GM19372 (cell line): Measurements from ENCODE around the gene CCR6.
"Not testable (repeated sequence)": the region's sequence is repeated elsewhere in the genome, so short reads cannot be mapped to it uniquely, and the experiment has no call there.

ENCODE experiments used
- ATAC-seq: cut with Tn5 transposase; IDR thresholded peaks from one replicate; pipeline ENCODE4 v1.9.1; 2021; ENCODE audit warnings: mild to moderate bottlenecking, low read depth, moderate library complexity; ENCODE audit not compliant: unreplicated experiment

CCR6 gene

DNA sequence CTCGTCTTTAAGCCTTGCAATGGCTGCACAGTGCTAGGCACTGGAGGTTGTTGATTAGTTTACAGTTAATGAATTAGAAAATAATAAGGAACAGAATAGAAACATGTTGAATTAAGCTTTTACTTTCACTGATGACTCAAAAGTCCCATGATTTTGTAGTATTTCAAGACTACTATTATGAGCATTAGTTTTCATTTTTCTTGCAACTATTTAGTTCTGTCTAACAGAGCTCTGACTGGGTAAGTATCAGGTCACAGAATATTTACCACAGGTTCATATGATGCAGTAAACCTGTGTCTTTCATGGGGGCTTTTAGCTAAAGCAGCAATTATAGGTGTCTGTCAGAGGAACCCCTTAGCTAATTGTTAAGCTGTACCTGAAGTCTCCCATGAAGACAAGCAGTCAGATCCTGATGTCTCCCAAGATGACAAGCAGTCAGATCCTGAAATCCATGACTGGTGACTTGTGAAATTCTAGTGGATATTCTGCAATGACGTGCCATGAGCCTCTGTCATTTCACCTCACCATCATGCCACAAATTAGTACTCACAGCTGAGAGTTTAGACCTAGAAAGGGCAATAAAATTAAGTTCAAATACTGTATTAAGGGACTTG, 43.1 kb downstream of the CCR6 start:
- no peak for ATAC-seq

DNA sequence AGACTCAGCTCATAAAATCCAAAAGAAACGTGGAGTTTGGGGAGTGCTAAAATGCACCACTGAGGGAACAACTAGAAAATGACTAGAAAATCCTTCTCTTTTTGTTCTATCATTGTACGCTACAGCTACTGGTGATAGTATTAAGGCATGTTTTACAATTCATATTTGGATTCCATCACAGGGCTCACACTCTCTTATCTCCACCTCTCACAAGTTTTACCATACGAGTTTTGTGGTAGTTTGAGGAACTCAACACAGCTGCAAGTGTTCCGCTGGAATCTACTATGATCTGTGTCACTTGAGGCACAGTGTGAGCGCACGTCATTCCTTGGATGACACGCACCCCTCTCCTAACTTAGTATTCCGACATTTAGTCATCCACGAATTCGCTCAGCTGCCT, 44.8 kb downstream of the CCR6 start:
- not testable (repeated sequence) for ATAC-seq

- not testable (repeated sequence) for ATAC-seq
Observed at GRCh38 chr6:167168296-167168695, 45.4 kb downstream of the CCR6 start.

- not testable (repeated sequence) for ATAC-seq
Observed at GRCh38 chr6:167169867-167170266, 47.0 kb downstream of the CCR6 start.

DNA sequence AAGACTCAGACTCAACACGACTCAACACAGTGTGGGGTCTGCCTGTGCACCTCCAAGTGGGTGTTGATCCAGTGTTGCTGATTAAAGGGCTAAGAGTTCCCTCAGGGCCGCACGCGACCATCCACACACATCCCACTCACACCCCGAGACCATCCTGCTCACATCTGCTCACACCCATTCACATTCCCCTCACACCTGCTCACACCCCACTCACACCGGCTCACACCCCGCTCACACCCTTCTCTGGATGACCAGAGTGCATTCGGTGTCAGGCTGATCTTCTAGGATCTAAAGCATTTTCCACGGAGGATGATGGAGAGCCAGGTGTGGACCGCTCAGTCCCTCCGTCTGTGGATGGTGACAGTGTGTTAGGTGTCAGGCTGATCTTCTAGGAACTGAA, 48.4 kb downstream of the CCR6 start:
- ATAC-seq, result not testable (repeated sequence)

GRCh38 chr6:167172011-167172410, 49.1 kb downstream of the CCR6 start:
- ATAC-seq, result not testable (repeated sequence)

DNA sequence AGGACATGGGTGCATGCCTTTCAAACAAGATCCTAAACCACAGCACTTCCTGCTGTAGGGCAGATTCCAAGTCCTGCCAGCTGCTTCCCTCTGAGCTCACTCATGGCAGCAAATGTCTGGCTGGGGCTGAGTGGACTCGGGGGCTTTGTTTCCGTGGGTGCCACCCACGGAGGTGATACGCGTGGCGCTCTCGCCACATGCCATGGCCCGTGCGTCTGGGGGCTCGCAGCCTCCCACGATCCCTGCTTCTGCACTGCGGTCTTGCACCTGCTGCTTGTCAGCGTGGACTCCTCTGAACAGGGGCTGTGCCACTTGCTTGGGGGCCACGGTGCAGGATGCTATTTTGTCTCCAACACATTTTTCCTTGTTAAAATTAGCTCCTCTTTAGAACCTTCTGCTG, 54.4 kb downstream of the CCR6 start:
- not testable (repeated sequence) for ATAC-seq

- ATAC-seq, result not testable (repeated sequence)
Observed at GRCh38 chr6:167178896-167179655, 56.2 kb downstream of the CCR6 start.

DNA sequence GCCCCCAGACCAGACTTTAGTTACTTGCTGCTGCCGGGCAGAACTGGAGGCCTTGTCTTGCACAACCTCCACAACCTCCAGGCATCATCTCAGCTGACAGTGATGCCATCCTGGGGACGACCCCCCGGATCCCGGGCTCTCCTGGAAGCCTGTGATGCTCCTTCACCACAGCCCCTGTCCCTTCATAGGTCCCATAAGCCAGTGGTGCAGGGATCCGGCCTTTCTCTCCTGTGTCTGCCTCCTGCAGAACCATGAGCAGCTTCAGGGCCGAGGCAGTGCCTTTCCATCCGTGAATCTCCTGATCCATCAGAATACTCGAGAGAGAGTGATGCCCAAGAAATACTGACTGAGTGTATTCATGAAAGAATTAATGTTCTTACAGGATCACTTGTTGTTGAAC, 57.2 kb downstream of the CCR6 start:
- ATAC-seq, result not testable (repeated sequence)

DNA sequence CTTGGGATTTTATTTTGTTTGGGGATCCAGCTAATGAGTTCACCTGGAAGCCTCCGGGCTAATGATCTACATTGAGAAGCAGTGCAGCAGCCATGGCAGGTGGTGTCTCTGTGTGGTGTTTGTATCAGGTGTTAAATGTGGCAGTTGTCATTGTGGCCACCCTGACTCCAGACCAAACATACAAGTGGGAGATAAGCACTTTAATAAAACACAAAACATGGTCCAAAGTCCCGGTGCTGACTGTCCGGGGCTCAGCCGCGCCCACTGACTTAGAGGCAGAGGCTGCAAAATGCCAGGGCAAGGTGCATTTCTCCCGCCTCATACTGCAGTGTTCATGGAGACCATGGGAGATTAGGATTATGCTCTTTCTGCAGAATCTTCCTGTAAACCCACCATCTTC, 58.5 kb downstream of the CCR6 start:
- not testable (repeated sequence) for ATAC-seq

GRCh38 chr6:167182913-167183314, 60.0 kb downstream of the CCR6 start:
- peak; percentile 64 for ATAC-seq

- ATAC-seq, result not testable (repeated sequence)
Observed at GRCh38 chr6:167185101-167185500, 62.2 kb downstream of the CCR6 start.

DNA sequence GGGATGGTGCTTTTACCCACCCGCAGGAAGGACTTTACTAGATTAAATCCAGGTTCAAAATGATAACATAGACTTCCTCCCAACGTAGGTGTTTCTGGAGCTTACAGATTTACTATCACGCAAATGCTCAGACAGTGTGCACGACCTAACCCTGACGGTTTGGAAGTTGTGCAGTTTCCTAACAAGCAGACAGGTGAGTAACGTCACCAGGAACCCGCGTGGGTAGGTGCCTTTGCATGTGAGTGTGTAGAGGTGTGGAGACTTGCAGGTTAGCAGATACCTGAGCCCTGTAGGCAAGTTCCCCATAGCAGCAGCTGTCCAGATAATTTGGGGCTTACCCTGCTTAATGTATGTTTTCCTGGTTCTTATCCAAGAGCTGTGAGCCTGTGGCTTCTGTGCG, 64.4 kb downstream of the CCR6 start:
- ATAC-seq, result not testable (repeated sequence)
